ENCODE measurements around the gene KRT86. TPM values are rescaled to one million over a fixed set of nuclear protein-coding genes. Genes with fewer than 3 reads are reported as not detected.
A peak's percentile ranks its signal among the peaks of the same experiment; 100 is the strongest.

Gene KRT86
- polyA plus RNA-seq, 2 of the 4 experiments (the other 2 are of a cell fraction), result 23.5 to 378 TPM

- Histone ChIP-seq H3K4me3 (no peak overlapping the region; the same call in 2 of the 3 replicates), H3K27ac (peak overlapping the region; percentile 96 to 100), H3K4me2 (peak overlapping the region; percentile 84), H3K4me1 (peaks cover 62% of the 10 kb centered on the region), H3K9me3 (no peaks in the 10 kb centered on the region; the same call in 2 of the 3 replicates)
- ChIA-PET POLR2A (interaction anchor here (1.1 to 11.7 kb wide), 5 partner anchors 26 to 62 kb away, joined by 4 to 383 read pairs (median 8); partner anchors contain the start of gene KRT7), CTCF (interaction anchor here (1.1 to 15.3 kb wide), 24 partner anchors 10 to 608 kb away, joined by 3 to 387 read pairs (median 14); partner anchors contain the start of gene KRT83)
- DNase-seq (ENCODE audit: low read depth in 1 of 2, low spot score in 1 of 2), result no peak
- WGBS (ENCODE audit: missing lambda C conversion rate), result 89% methylated on average over 9 of the region's 9 CpGs
- ATAC-seq, result no peak
- FAIRE-seq, result peak; percentile 68
- TF ChIP-seq EHF (CRISPR knock-in tag; IDR thresholded peaks at IDR 0.05) (peak; percentile 69; the same call in 1 of the 2 replicates), SREBF2 (IDR thresholded peaks at IDR 0.05) (no peak), HOXB5 (CRISPR knock-in tag; IDR thresholded peaks at IDR 0.05) (0 out of 2 replicates have a peak, but pooled peaks have one; percentile 17), HOXB13 (CRISPR knock-in tag; IDR thresholded peaks at IDR 0.05; ENCODE audit: low read depth) (peak; percentile 51; the same call in 1 of the 2 replicates), FOSB (CRISPR knock-in tag; IDR thresholded peaks at IDR 0.05) (peak; percentile 30; the same call in 1 of the 2 replicates)
Observed at GRCh38 chr12:52277486-52278245, 3.2 kb downstream of the KRT86 start.

- H3K4me1 ChIP-seq, result peaks cover 67% of the 10 kb centered on the region
- CTCF ChIA-PET, result interaction anchor here (0.7 to 15.3 kb wide), 51 partner anchors 9 to 606 kb away, joined by 3 to 387 read pairs (median 6); partner anchors contain the start of genes KRT7 and KRT83
- ATAC-seq (peak; percentile 31 to 49), FAIRE-seq (peak; percentile 86), DNase-seq (ENCODE audit: low read depth in 1 of 2, low spot score in 1 of 2) (peak; percentile 87 to 92)
- H3K4me3 ChIP-seq, result peak overlapping the region; percentile 33; the same call in 2 of the 3 replicates
- H3K9me3 ChIP-seq, result no peaks in the 10 kb centered on the region
- H3K4me2 ChIP-seq, result peak overlapping the region; percentile 84
- POLR2A ChIA-PET, result interaction anchor here (0.7 to 11.7 kb wide), 10 partner anchors 27 to 595 kb away, joined by 3 to 383 read pairs (median 7); partner anchors contain the start of genes KRT7 and KRT80
- WGBS (ENCODE audit: missing lambda C conversion rate), result 7% methylated on average over 32 of the region's 32 CpGs
- peak overlapping the region; percentile 96 to 100 for H3K27ac ChIP-seq
- TF ChIP-seq, protein P1, sequence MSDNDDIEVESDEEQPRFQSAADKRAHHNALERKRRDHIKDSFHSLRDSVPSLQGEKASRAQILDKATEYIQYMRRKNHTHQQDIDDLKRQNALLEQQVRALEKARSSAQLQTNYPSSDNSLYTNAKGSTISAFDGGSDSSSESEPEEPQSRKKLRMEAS (IDR thresholded peaks at IDR 0.05), result peak; percentile 85
- no peak for TF ChIP-seq CBX2 (IDR thresholded peaks at IDR 0.05; ENCODE audit: borderline replicate concordance, low read depth)
- no peak for TF ChIP-seq FOSL2 (IDR thresholded peaks at IDR 0.05)
- peak; percentile 48 for TF ChIP-seq FOSL2 (CRISPR knock-in tag; IDR thresholded peaks at IDR 0.05)
- TF ChIP-seq HEYL (CRISPR knock-in tag; IDR thresholded peaks at IDR 0.05), result peak; percentile 76
- no peak for TF ChIP-seq PHF8 (IDR thresholded peaks at IDR 0.05; ENCODE audit: borderline replicate concordance, low read depth)
- peak; percentile 96; the same call in 1 of the 2 replicates for TF ChIP-seq HOXB5 (CRISPR knock-in tag; IDR thresholded peaks at IDR 0.05)
- TF ChIP-seq TP53 (CRISPR knock-in tag; IDR thresholded peaks at IDR 0.05), result peak; percentile 89
- no peak for TF ChIP-seq HES2 (IDR thresholded peaks at IDR 0.05)
- no peak for TF ChIP-seq SREBF2 (IDR thresholded peaks at IDR 0.05)
- TF ChIP-seq, protein P2, sequence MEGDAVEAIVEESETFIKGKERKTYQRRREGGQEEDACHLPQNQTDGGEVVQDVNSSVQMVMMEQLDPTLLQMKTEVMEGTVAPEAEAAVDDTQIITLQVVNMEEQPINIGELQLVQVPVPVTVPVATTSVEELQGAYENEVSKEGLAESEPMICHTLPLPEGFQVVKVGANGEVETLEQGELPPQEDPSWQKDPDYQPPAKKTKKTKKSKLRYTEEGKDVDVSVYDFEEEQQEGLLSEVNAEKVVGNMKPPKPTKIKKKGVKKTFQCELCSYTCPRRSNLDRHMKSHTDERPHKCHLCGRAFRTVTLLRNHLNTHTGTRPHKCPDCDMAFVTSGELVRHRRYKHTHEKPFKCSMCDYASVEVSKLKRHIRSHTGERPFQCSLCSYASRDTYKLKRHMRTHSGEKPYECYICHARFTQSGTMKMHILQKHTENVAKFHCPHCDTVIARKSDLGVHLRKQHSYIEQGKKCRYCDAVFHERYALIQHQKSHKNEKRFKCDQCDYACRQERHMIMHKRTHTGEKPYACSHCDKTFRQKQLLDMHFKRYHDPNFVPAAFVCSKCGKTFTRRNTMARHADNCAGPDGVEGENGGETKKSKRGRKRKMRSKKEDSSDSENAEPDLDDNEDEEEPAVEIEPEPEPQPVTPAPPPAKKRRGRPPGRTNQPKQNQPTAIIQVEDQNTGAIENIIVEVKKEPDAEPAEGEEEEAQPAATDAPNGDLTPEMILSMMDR (IDR thresholded peaks at IDR 0.05), result peak; percentile 96
- peak; percentile 80 for TF ChIP-seq SMC3 (IDR thresholded peaks at IDR 0.05)
- no peak for TF ChIP-seq GATA3 (IDR thresholded peaks at IDR 0.05; ENCODE audit: borderline replicate concordance)
- no peak for TF ChIP-seq CHD2 (IDR thresholded peaks at IDR 0.05; ENCODE audit: low read length, partially characterized antibody)
- TF ChIP-seq JUNB (IDR thresholded peaks at IDR 0.05), result no peak
- no peak for TF ChIP-seq ZFP36 (IDR thresholded peaks at IDR 0.05; ENCODE audit: borderline replicate concordance, partially characterized antibody)
- TF ChIP-seq, protein P3, sequence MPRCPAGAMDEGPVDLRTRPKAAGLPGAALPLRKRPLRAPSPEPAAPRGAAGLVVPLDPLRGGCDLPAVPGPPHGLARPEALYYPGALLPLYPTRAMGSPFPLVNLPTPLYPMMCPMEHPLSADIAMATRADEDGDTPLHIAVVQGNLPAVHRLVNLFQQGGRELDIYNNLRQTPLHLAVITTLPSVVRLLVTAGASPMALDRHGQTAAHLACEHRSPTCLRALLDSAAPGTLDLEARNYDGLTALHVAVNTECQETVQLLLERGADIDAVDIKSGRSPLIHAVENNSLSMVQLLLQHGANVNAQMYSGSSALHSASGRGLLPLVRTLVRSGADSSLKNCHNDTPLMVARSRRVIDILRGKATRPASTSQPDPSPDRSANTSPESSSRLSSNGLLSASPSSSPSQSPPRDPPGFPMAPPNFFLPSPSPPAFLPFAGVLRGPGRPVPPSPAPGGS (IDR thresholded peaks at IDR 0.05), result no peak
- TF ChIP-seq NPAS2 (CRISPR knock-in tag; IDR thresholded peaks at IDR 0.05; ENCODE audit: borderline replicate concordance), result no peak
- TF ChIP-seq FOXS1 (CRISPR knock-in tag; IDR thresholded peaks at IDR 0.05), result peak; percentile 95
- TF ChIP-seq, protein P4, sequence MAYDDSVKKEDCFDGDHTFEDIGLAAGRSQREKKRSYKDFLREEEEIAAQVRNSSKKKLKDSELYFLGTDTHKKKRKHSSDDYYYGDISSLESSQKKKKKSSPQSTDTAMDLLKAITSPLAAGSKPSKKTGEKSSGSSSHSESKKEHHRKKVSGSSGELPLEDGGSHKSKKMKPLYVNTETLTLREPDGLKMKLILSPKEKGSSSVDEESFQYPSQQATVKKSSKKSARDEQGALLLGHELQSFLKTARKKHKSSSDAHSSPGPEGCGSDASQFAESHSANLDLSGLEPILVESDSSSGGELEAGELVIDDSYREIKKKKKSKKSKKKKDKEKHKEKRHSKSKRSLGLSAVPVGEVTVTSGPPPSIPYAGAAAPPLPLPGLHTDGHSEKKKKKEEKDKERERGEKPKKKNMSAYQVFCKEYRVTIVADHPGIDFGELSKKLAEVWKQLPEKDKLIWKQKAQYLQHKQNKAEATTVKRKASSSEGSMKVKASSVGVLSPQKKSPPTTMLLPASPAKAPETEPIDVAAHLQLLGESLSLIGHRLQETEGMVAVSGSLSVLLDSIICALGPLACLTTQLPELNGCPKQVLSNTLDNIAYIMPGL (CRISPR knock-in tag; IDR thresholded peaks at IDR 0.05; ENCODE audit: borderline replicate concordance), result peak; percentile 75
- TF ChIP-seq MAZ (IDR thresholded peaks at IDR 0.05; ENCODE audit: borderline replicate concordance, low read depth, low read length), result no peak
- TF ChIP-seq ZC3H11A (IDR thresholded peaks at IDR 0.05), result no peak
- TF ChIP-seq PBX3 (IDR thresholded peaks at IDR 0.05), result no peak
- TF ChIP-seq BHLHE40 (IDR thresholded peaks at IDR 0.05; ENCODE audit: low read depth, low read length), result no peak
- no peak for TF ChIP-seq ESRRA (IDR thresholded peaks at IDR 0.05; ENCODE audit: borderline replicate concordance, low read length)
Observed at GRCh38 chr12:52278575-52279421, 4.4 kb downstream of the KRT86 start.
